NCI-H82 (cell line): ENCODE measurements around the gene CD207.
"Not testable (repeated sequence)": the region's sequence is repeated elsewhere in the genome, so short reads cannot be mapped to it uniquely, and the experiment has no call there.

Source experiments
- DNase-seq: peaks from one replicate; lab custom pipeline; 2025; lab: John Stamatoyannopoulos, UW

The CD207 gene

DNA sequence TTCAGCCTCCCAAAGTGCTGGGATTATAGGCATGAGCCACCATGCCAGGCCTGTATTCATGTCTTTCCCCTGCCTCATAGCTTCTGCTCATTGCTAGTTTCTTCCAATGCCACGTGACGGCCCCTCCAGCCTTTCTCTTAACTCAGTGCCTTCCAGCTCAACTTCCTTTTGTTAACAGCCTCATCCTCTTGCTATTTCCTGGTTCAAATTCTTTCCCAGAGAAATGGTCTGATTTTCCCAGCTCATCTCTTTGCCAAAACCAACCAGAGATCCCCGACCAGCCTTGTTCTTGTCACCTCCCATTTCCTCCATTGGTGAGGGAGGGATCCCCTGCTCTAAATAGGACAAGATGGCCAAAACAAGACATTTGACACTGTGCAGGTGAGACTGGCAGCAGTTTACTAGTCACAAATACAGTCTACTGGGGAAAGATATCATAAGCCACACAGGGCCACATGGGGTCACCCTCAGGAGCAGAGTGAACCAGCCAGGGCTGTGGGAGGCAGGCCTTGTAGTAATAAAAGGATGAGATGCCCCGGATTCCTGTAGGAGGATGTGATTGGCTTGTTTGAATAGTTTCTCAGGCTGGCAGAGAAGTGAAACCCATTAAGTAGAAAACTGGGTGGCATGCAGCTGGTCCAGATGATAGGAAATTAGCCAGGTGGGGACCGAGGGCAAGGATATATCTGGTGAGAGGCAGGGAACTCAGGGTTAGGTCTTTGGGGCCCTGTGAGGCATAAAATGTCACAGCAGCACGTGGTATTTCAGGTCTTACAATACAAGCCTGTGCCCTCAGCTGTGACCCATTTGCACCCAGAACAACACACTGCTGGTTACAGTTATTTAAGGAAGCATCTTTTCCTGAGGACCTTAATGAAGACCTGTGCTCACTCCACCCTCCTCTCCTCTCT lies 6.4 kb downstream of the CD207 start:
- no peak for DNase-seq

GRCh38 chr2:70828115-70828514 lies 7.5 kb downstream of the CD207 start:
- peak; percentile 9 for DNase-seq

DNA sequence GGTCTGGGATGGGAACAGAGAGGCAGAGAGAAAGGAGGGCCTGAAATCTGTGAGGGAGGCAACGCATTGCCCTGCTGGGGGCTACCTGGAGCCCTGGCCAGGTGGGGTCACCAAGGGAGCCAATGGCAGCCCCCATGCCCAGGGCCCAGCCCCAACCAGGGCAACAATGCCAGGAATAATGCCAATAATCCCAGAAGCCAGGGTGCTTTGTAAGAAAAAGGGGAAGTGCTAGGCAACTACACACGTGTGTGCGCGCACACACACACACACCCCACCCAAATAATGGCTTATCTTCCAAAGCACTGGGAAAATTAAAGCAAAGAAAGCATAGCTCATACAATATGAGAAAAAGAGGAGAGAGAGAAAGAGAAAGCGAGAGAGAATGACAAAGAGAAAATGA lies 8.2 kb downstream of the CD207 start:
- no peak for DNase-seq

- DNase-seq: no peak
Observed at GRCh38 chr2:70826696-70827350, 8.8 kb downstream of the CD207 start.

DNA sequence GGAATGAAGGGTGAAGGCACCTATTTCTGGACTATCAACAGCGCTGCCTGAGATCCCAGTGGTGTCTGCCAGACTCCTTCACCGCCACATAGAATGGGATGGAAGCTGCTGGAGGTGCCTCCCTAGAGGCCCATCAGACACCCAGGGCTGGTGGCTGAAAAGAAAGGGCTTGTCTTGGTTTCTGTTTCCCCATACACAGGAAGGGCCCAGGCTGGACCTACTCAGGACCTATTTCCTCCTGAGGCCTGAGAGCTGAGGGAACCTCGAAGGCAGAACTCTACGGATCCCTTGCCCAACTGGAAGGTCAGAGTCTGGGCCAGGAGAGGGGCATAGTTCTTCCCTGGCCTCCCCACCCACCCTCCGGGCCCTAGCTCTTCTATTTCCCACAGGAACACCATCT lies 12.4 kb downstream of the CD207 start:
- DNase-seq: no peak

GRCh38 chr2:70822843-70823242 lies 12.8 kb downstream of the CD207 start:
- no peak for DNase-seq

- no peak for DNase-seq
Observed at GRCh38 chr2:70820499-70820898, 15.1 kb downstream of the CD207 start, which contains the start of gene CLEC4F. Gene CLEC4F, minus strand, starts transcription at chr2:70820599. Its CDS starts 76 bp downstream, at chr2:70820523.

- no peak for DNase-seq
Observed at GRCh38 chr2:70817284-70817954, 18.2 kb downstream of the CD207 start.

GRCh38 chr2:70816726-70817125 lies 18.9 kb downstream of the CD207 start:
- DNase-seq: no peak

GRCh38 chr2:70808983-70809958 lies 26.3 kb downstream of the CD207 start:
- DNase-seq: peak; percentile 85

DNA sequence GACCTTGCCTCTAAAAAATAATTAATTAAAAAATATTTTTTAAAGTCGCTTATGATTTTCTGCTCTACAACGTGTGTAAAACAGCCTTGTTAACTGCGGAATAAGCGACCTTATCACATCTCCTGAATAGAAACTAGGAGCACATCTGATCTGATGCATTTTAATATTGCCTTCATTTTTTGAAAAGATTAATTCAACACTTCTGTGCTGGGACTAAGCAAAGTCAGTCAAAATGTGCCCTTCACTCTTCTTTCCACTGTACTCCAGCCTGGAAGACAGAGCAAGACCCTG lies 27.8 kb downstream of the CD207 start:
- DNase-seq: no peak

DNA sequence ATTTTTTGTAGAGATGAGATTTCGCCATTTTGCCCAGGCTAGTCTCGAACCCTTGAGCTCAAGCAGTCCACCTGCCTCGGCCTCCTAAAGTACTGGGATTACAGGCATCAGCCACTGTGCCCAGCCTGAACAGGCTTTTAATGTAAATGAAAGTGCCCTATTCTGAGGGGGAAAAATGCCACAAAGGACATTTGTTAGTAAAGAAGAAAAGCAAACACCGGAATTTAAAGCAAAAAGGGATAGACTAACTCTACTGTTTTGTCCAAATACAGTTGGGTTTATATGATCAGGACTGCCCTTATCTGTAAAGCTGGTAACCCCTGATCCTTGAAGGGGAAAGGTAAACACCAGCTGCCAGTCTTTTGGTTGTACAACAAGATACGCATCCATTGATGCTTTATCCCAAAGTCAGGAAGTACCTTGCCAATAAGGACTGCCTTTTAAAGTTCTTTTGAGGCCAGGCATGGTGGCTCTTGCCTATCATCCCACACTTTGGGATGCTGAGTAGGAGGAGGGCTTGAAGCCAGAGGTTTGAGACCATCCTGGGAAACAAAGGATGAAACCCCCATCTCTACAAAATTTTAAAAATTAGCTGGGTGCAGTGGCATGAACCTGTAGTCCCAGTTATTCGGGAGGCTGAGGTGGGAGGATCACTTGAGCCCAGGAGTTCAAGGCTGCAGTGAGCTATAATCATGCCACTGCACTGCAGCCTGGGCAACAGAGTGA lies 28.4 kb downstream of the CD207 start:
- DNase-seq: peak; percentile 82

- DNase-seq: no peak
Observed at GRCh38 chr2:70806620-70807019, 29.0 kb downstream of the CD207 start.

GRCh38 chr2:70806013-70806412 lies 29.6 kb downstream of the CD207 start:
- DNase-seq: peak; percentile 83

DNA sequence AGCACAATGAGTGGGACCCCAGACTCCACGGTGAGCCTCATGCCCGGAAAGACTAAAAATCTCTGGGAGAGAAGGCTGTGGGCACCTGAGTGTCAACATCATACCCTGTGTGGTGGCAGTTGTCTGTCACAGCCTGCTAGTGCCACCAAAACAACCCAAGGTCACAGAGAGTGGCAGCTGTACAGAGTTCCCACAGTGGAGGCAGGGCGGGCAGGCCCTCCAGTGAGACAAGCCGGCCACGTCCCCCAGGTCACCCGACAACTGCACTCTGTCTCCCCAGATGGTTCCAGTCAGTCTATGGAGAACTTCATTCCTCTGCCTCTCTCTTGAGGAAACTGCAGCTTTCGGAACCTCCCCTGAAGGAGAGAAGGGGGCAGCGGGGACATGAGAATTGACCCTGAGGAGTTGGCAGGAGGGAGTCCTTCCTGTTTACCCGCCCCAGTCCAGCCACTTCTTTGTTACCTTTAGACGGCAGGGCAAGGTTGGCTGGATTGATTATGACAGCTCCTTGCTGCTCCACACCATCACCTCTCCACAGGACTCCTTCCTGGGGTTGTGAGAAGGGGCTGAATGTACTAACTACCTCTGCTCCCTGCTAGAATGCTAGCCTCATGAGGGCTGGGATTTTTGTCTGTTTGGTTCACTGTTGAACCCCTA lies 33.9 kb downstream of the CD207 start:
- DNase-seq: no peak

DNA sequence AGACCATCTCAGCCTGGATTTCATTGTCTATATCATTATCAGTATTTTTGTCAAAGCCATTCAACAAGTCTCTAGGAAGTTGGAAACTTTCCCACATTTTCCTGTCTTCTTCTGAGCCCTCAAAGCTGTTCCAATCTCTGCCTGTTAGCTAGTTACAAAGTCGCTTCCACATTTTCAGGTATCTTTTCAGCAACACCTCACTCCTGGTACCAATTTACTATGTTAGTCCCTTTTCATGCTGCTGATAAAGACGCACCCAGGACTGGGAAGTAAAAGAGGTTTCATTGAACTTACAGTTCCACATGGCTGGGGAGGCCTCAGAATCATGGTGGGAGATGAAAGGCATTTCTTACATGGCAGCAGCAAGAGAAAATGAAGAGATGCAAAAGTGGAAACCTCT lies 35.9 kb downstream of the CD207 start:
- DNase-seq: no peak

DNA sequence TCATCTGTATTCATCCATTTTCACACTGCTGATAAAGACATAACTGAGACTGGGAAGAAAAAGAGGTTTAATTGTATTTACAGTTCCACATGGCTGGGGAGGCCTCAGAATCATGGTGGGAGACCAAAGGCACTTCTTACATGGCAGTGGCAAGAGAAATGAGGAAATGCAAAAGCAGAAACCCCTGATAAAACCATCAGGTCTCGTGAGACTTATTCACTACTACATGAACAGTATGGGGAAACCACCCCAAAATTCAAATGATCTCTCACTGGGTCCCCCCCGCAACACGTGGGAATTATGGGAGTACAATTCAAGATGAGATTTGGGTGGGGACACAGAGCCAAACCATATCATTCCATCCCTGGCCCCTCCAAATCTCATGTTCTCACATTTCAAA lies 37.6 kb downstream of the CD207 start:
- DNase-seq: not testable (repeated sequence)

- no peak for DNase-seq
Observed at GRCh38 chr2:70797506-70797905, 38.1 kb downstream of the CD207 start.

DNA sequence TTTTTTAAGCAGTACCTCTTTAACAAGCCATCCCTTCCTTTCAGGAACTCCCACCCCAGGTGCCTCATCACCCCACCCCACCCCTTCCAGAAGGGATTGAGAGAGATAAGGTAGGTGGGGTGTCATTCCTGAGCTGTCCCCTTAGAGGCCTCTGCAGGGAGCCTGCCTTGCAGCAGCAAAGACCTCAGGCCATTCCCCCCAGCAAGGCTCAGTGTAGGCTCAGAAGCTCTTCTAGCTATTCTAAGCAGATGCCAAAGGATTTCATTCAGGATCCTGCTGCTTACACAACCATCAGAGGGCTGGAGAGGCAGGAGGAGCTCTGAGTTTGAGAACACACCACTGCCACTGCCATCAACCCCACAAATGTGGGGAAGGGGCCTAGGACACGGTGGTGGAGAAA lies 39.4 kb downstream of the CD207 start:
- peak; percentile 36 for DNase-seq

DNA sequence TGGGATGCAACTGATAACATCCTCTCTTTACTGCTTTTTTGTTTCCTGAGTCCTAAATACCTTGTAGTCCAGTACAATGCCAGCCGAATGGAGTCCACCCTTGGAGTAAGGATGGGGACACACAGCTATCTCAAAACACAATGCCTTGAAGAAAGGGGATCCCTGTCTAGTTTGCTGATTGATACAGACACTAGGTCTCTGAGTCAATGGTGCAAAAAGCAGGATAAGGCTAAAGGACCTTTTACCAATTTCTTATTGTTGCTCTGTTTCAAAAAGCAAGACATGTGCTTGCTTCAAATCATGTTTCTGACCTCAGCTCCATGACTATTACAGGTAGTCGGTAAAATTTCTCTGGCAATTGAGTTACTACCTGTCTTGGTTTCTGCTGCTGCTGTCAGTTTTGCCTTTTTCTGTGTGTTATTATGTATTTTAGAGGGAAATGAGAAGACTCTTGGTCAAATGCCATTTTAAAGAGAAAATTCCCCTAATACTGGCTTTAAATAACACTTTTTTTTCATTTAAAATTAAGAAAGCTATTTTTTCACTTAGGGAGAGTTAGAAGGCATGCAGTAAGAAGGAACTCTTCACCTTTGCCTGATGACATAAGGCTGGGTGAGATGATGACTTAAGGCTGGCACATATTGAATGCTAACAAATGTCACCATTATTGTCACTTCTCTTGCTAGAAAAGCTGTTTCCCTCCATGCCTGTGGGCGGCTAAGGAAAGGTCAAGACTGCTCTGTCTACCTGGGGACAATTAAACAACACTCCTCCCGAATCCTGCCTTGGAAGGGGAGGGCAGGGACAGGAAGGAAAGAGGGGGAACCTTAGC lies 40.2 kb downstream of the CD207 start:
- no peak for DNase-seq
